Measurements from ENCODE around the gene PSKH1. TPM values are rescaled to one million over a fixed set of nuclear protein-coding genes. Genes with fewer than 3 reads are reported as not detected.

PSKH1 gene
- polyA plus RNA-seq, 2 of the 4 experiments (the other 2 are of a cell fraction), result 15.1 to 15.8 TPM

- TF ChIP-seq RAD21 (conservative IDR thresholded peaks at IDR 0.05 in 1 of 2, IDR thresholded peaks at IDR 0.05 in 1 of 2) (no peak), GATA3 (IDR thresholded peaks at IDR 0.05; ENCODE audit: borderline replicate concordance) (no peak), ZSCAN20 (CRISPR knock-in tag; IDR thresholded peaks at IDR 0.05) (no peak), CBX8 (IDR thresholded peaks at IDR 0.05) (no peak), ESRRA (IDR thresholded peaks at IDR 0.05; ENCODE audit: borderline replicate concordance, low read length) (no peak)
Measured at GRCh38 chr16:67874372-67874771, 18.7 kb upstream of the PSKH1 start (continued).

- CTCF ChIA-PET, result interaction anchor here (0.6 to 17.4 kb wide), 5 partner anchors 11 to 392 kb away, joined by 3 to 370 read pairs (median 4); partner anchors contain the start of genes CTRL and PSMB10
- no peak overlapping the region for H3K4me2 ChIP-seq
- POLR2A ChIA-PET, result no interaction called here
- peaks cover 16% of the 10 kb centered on the region; the same call in 2 of the 3 replicates for H3K4me1 ChIP-seq
- no peak overlapping the region for H3K27ac ChIP-seq
- 97% methylated on average over 11 of the region's 11 CpGs for WGBS (ENCODE audit: missing lambda C conversion rate)
- H3K4me3 ChIP-seq, result no peak overlapping the region
- TF ChIP-seq HMGXB4 (CRISPR knock-in tag; IDR thresholded peaks at IDR 0.05; ENCODE audit: borderline replicate concordance) (no peak), EHMT2 (IDR thresholded peaks at IDR 0.05; ENCODE audit: low read depth) (no peak), RCOR1 (IDR thresholded peaks at IDR 0.05; ENCODE audit: low read depth, low read length) (no peak), HOXB13 (CRISPR knock-in tag; IDR thresholded peaks at IDR 0.05; ENCODE audit: low read depth) (no peak), ZFP36 (IDR thresholded peaks at IDR 0.05; ENCODE audit: borderline replicate concordance, partially characterized antibody) (no peak), MAZ (IDR thresholded peaks at IDR 0.05; ENCODE audit: borderline replicate concordance, low read depth, low read length) (no peak), CBX2 (IDR thresholded peaks at IDR 0.05; ENCODE audit: borderline replicate concordance, low read depth) (no peak), REST (IDR thresholded peaks at IDR 0.05) (no peak), BCL3 (IDR thresholded peaks at IDR 0.05) (no peak), ELK1 (IDR thresholded peaks at IDR 0.05; ENCODE audit: low read depth, low read length) (no peak), PHF8 (IDR thresholded peaks at IDR 0.05; ENCODE audit: borderline replicate concordance, low read depth) (no peak), FOSL2 (IDR thresholded peaks at IDR 0.05) (no peak), FOSL2 (CRISPR knock-in tag; IDR thresholded peaks at IDR 0.05) (no peak), KDM5A (IDR thresholded peaks at IDR 0.05) (no peak), NPAS2 (CRISPR knock-in tag; IDR thresholded peaks at IDR 0.05; ENCODE audit: borderline replicate concordance) (no peak)
- no peak for ATAC-seq
- no peak for DNase-seq (ENCODE audit: low read depth in 1 of 2, low spot score in 1 of 2)
- no peak for FAIRE-seq
- no peaks in the 10 kb centered on the region for H3K9me3 ChIP-seq
Measured at GRCh38 chr16:67877064-67877463, 16.0 kb upstream of the PSKH1 start.
